CD4-positive, CD25-positive, alpha-beta regulatory T cell (primary cell): ENCODE measurements around the gene CLDN20. TPM values are rescaled to one million over a fixed set of nuclear protein-coding genes. Genes with fewer than 3 reads are reported as not detected.

Source experiments
- ATAC-seq, 2 donors: fragments of 150-1000 bp; cut with Tn5 transposase; one replicate each; pipeline ENCODE4 v1.10.0; 2021; ENCODE audit warnings: low read depth in 2 of 2, moderate number of reproducible peaks in 2 of 2, moderate library complexity in 1 of 2
- DNase-seq, 3 donors: peaks; one replicate each; pipeline versions ENCODE4 v3.0.0 to v3.0.0-alpha.2; 2012 to 2022; ENCODE audit warnings: mixed read lengths in 1 of 3
- H3K27ac ChIP-seq: one replicate; pipeline ENCODE4 v1.7.0; 2013; ENCODE audit warnings: mild to moderate bottlenecking, low read length; ENCODE audit not compliant: insufficient read depth, poor library complexity, severe bottlenecking
- H3K27me3 ChIP-seq: one replicate; pipeline ENCODE4 v1.7.0; 2013; ENCODE audit warnings: low read length; ENCODE audit not compliant: control insufficient read depth, insufficient read depth
- H3K36me3 ChIP-seq: one replicate; pipeline ENCODE4 v1.7.0; 2013; ENCODE audit warnings: mild to moderate bottlenecking, low read length, moderate library complexity; ENCODE audit not compliant: control insufficient read depth, insufficient read depth
- H3K4me1 ChIP-seq: 2 replicates; pipeline ENCODE4 v1.7.0; 2013; ENCODE audit warnings: mild to moderate bottlenecking, low read length; ENCODE audit not compliant: insufficient read depth, control insufficient read depth, poor library complexity, severe bottlenecking
- H3K4me3 ChIP-seq: one replicate; pipeline ENCODE4 v1.7.0; 2013; ENCODE audit warnings: low read depth, mild to moderate bottlenecking, low read length, moderate library complexity
- H3K9me3 ChIP-seq, 2 experiments: 1 replicate in 1 of 2; 2 replicates in 1 of 2; pipeline ENCODE4 v1.7.0; 2013; ENCODE audit warnings: low read length in 2 of 2, mild to moderate bottlenecking in 1 of 2, moderate library complexity in 1 of 2; ENCODE audit not compliant: control insufficient read depth in 2 of 2
- H3K27ac Mint-ChIP-seq, 3 donors: one replicate each; pipeline ENCODE4 v1.8.0; 2020 to 2022; ENCODE audit warnings: mild to moderate bottlenecking in 3 of 3, mixed read lengths in 3 of 3, moderate library complexity in 2 of 3
- H3K27me3 Mint-ChIP-seq: one replicate; pipeline ENCODE4 v1.8.0; 2022; ENCODE audit warnings: mild to moderate bottlenecking, mixed read lengths
- H3K36me3 Mint-ChIP-seq: one replicate; pipeline ENCODE4 v1.8.0; 2020; ENCODE audit warnings: mixed read lengths
- H3K4me1 Mint-ChIP-seq, 4 donors: one replicate each; pipeline ENCODE4 v1.8.0; 2020 to 2022; ENCODE audit warnings: mixed read lengths in 4 of 4, mild to moderate bottlenecking in 1 of 4
- H3K4me3 Mint-ChIP-seq, 4 donors: one replicate each; pipeline ENCODE4 v1.8.0; 2020 to 2022; ENCODE audit warnings: mild to moderate bottlenecking in 4 of 4, mixed read lengths in 4 of 4, moderate library complexity in 3 of 4
- H3K9me3 Mint-ChIP-seq, 7 donors: one replicate each; pipeline ENCODE4 v1.8.0; 2020 to 2022; ENCODE audit warnings: mixed read lengths in 7 of 7, mild to moderate bottlenecking in 3 of 7, moderate library complexity in 2 of 7
- polyA plus RNA-seq, 4 donors: library from polyadenylated mRNA; unstranded; fragments of 300-500 nt; fragmentation: Illumina TruSeq; gene quantifications; one replicate each; pipeline ENCODE4 v1.2.3, GENCODE V29; 2021
- total RNA-seq: library from RNA; stranded (reverse); gene quantifications from one replicate; pipeline ENCODE4 v1.2.3, GENCODE V29; 2022

The CLDN20 gene
- total and polyA plus RNA-seq, 5 donors from 2014 or later, result not detected

- Histone ChIP-seq H3K27ac (no peak overlapping the region), H3K4me3 (no peak overlapping the region), H3K36me3 (no peaks in the 10 kb centered on the region), H3K4me1 (no peaks in the 10 kb centered on the region), H3K9me3 (no peaks in the 10 kb centered on the region), H3K27me3 (peaks cover 6% of the 10 kb centered on the region)
- Mint-ChIP-seq H3K9me3 (peaks cover 0 to 1% (median 0%) of the 10 kb centered on the region in 7 donors), H3K27me3 (no peaks in the 10 kb centered on the region), H3K4me1 (peaks cover 5 to 20% (median 12%) of the 10 kb centered on the region in 4 donors), H3K4me3 (no peak overlapping the region), H3K36me3 (no peaks in the 10 kb centered on the region), H3K27ac (no peak overlapping the region)
- ATAC-seq, result no peak
- DNase-seq, result no peak
These were observed 61.2 kb downstream of the CLDN20 start for GRCh38 chr6:155324993-155325392.

DNA sequence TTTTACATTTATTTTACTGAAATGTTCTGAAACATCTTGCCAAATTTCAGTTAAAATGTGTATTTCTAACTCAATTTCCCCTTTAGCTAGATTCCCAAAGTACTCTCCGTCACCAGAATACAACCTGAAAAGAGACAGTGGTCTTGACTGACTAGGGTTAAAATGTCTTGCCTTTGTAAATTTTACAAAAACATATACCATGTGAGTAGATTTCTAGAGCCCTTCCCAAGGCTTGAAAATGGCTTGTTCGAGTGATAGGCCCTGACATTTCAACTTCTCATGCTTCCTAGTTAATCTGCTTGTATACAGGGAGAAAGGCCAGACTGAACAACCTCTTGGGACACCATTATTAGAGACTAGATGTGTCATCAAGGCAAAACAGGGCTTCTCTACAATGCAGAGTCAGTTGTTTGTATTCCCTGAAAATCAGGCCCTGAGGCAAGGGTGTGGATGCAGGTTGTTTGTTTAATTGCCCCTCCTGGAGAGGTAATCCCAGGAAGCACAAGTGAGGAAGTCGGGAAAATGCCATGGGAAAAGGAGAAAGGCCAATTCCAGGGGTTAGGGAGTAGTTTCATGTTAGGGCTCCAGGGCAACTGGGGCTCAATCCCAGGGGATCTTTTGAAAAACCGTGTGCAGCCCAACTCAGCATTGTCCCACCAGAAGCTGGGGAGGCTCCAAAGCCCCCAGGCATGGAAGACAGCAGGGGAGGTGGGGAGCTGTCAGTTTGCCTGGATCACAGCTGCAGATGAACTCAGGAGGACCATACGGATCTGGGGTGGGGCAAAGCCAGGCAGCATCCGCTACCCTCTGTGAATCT is 62.1 kb downstream of the CLDN20 start:
- H3K36me3 ChIP-seq, result no peaks in the 10 kb centered on the region
- no peaks in the 10 kb centered on the region for H3K27me3 Mint-ChIP-seq
- no peaks in the 10 kb centered on the region for H3K9me3 ChIP-seq
- no peak overlapping the region for H3K27ac ChIP-seq
- H3K4me3 ChIP-seq, result no peak overlapping the region
- H3K4me3 Mint-ChIP-seq, result no peak overlapping the region
- H3K9me3 Mint-ChIP-seq, result peaks cover 0 to 1% (median 0%) of the 10 kb centered on the region in 7 donors
- no peak overlapping the region for H3K27ac Mint-ChIP-seq
- ATAC-seq, result no peak
- no peaks in the 10 kb centered on the region for H3K4me1 ChIP-seq
- H3K27me3 ChIP-seq, result peaks cover 6% of the 10 kb centered on the region
- DNase-seq, result no peak
- H3K4me1 Mint-ChIP-seq, result peaks cover 5 to 20% (median 15%) of the 10 kb centered on the region in 4 donors
- no peaks in the 10 kb centered on the region for H3K36me3 Mint-ChIP-seq

Other genes with a start within 250 kb of the CLDN20 start
- gene TFB1M, start 50.5 kb downstream of the CLDN20 start, total RNA-seq, result 17.7 TPM
- 10 to 100 TPM; 10.5 to 26.5 (median 18.3) TPM for gene TFB1M, start 50.5 kb downstream of the CLDN20 start, polyA plus RNA-seq
- not detected for gene NOX3, start 191.8 kb downstream of the CLDN20 start, total RNA-seq
- not detected for gene NOX3, start 191.8 kb downstream of the CLDN20 start, polyA plus RNA-seq